Retinal pigment epithelial cell (primary cell): ENCODE results near the gene MAN1B1.

Experiments used
- DNase-seq: peaks from one replicate; pipeline ENCODE4 v3.0.0-alpha.2; 2010; ENCODE audit warnings: low read depth
- H3K4me3 ChIP-seq: 2 replicates; pipeline ENCODE4 v1.5.1; 2011; ENCODE audit warnings: mild to moderate bottlenecking, low read length, control low read depth, moderate library complexity
- CTCF ChIP-seq: conservative IDR thresholded peaks from 2 replicates; pipeline ENCODE4 v1.5.1; 2011; ENCODE audit warnings: low read depth, low read length, control low read depth, inconsistent platforms

The MAN1B1 gene

GRCh38 chr9:137067860-137068538 is 18.8 kb upstream of the MAN1B1 start:
- DNase-seq = no peak

GRCh38 chr9:137068539-137069507 is 18.0 kb upstream of the MAN1B1 start:
- H3K4me3 ChIP-seq = peak overlapping the region; percentile 37
- DNase-seq = no peak
- TF ChIP-seq CTCF = no peak

More at GRCh38 chr9:137067860-137068538, 18.8 kb upstream of the MAN1B1 start:
- TF ChIP-seq CTCF = peak; percentile 91
- no peak overlapping the region for H3K4me3 ChIP-seq

- no peak for TF ChIP-seq CTCF
- H3K4me3 ChIP-seq = peak overlapping the region; percentile 37
- no peak for DNase-seq
Measured at GRCh38 chr9:137069508-137070091, 17.2 kb upstream of the MAN1B1 start.

GRCh38 chr9:137070201-137070905 is 16.4 kb upstream of the MAN1B1 start, which contains the start of gene SAPCD2:
SAPCD2 (minus strand) TSS chr9:137070557; CDS start chr9:137070460, 97 bp downstream.
- DNase-seq = peak; percentile 59
- TF ChIP-seq CTCF = no peak
- H3K4me3 ChIP-seq = peak within 1 kb of the TSS; percentile 40

GRCh38 chr9:137070906-137071275 is 15.9 kb upstream of the MAN1B1 start:
- H3K4me3 ChIP-seq = peak overlapping the region; percentile 40
- DNase-seq = no peak
- no peak for TF ChIP-seq CTCF

GRCh38 chr9:137071282-137071681 is 15.5 kb upstream of the MAN1B1 start:
- no peak for TF ChIP-seq CTCF
- no peak for DNase-seq
- H3K4me3 ChIP-seq = no peak overlapping the region
